ENCODE data around the gene MAP4K4.

The MAP4K4 gene

DNA sequence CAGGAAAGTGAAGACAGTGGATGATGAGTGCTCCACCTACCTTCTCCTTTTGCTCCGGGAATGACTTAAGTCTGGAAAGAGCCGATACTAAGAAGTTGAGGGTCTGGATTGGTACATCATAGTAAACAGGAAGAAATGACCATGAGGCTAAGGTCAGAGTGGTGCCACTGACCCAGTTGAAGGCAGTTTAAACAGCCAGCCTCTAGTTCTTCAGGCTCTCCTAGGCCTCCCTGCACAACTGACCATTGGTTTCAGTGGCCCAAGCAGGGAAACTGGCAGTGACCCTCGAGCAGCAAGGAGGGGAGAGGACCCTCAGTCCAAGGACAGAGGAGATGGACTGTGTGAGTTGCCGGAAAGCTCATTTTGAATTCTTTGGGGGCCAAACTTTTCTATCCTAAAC is 119.1 kb downstream of the MAP4K4 start:
- no peak for DNase-seq (ENCODE audit: low read depth)

DNA sequence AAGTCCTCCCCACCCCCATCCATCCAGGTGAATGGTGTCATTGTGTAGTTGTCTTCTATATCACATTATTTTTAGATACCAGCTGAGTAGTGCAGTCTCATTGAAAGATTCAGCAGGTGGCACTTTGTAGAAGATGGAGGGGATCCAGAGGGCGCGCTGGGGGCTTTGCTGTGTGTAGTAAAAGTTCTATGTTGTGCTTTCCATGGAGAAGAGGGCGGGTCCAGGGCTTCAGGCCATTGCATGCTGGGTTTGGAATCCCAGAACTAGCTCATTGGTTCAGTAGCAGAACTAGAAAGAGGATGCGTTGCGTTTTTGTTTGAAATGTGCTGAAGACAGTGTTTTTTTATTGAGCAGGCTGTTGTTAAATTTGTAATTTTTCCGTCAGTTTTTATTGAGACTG is 120.0 kb downstream of the MAP4K4 start:
- no peak for DNase-seq (ENCODE audit: low read depth)

DNA sequence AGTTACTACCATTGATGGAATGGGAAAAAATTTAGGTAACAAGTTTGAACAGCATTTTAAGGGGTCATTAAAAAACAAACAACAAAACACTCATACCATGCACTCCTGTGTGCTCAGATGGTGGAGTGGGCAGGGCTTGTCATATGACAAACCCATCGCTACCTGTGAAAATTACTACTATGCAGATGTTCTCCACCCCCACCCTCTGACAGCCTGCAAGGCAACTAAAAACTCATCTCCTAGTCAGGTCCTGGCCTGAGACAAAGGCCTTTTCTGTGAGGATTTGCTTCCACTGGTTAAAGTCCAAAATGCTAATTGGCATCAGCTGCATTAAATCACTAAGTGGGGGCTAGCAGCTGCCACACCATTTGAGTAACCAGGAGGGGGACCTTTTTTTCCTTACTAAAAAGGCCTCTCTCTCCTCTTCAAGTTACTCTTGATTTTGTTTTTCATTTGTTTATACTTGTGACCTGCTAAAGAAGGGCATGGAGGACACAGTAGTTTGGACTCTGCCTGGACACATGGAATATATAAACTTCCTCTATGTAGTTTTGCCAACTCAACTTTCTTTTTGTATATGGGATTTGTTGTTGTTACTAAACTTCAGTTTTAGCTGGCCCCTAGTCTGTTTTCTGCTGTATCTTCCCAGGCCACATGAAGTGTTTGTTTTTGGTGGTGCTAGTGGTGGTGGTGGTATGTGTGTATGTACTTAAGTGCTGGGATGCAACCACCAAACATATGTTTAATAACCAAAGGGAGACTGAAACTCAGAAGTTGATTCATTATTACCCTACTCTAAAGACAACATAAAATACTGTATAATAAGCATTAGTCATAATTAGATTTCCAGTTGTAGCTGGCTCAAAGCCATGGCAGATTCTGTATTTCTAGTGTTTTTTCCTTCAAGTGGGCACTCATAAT is 121.3 kb downstream of the MAP4K4 start:
- DNase-seq (ENCODE audit: low read depth): no peak

DNA sequence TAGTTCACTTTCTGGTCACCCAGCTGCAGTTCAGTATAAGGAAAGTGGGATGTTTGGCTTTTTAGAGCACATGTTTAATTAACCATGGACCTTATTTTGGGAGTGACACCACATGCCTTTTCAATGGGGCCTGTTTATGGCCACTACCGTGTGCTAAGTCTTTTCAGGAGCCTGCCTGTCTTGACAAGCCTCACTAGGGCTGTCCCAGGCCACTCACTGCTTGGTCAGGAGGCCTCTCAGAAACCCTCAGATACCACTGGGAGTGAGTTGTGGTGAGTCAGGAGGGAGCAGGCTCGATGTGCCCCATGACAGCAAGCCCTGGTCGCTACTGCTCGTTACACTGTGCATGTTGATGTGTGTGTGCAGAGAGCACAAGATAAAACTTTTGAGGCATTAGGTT is 123.0 kb downstream of the MAP4K4 start:
- no peak for DNase-seq (ENCODE audit: low read depth)

DNA sequence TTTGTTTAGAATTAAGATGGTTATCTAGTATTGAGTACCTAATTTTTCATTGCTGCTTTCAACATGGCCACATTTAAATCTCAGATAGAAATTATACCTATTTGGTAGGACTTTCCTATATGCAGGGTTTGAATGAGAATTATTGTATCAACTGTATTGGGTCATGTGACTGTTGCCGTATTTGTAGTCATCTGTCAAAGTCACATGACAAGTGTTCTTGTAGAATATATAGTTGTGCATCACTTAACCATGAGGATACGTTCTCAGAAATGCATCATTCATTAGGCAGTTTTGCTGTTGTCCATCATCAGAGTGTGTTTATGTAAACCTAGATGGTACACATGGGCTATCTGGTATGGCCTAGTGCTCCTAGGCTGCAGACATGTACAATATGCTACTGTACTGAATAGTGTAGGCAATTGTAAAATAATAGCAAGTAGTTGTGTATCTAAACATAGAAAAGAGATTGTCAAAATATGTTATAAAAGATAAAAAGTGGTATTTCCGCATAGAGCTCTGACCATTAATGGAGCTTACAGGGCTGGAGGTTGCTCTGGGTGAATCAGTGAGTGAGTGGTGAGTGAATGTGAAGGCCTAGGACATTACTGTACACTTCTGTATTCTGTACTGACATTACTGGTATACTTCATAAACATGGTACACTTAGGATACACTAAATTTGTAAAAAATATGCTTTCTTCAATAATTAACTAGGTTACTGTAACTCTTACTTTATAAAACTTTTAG is 123.7 kb downstream of the MAP4K4 start:
- no peak for DNase-seq (ENCODE audit: low read depth)

DNA sequence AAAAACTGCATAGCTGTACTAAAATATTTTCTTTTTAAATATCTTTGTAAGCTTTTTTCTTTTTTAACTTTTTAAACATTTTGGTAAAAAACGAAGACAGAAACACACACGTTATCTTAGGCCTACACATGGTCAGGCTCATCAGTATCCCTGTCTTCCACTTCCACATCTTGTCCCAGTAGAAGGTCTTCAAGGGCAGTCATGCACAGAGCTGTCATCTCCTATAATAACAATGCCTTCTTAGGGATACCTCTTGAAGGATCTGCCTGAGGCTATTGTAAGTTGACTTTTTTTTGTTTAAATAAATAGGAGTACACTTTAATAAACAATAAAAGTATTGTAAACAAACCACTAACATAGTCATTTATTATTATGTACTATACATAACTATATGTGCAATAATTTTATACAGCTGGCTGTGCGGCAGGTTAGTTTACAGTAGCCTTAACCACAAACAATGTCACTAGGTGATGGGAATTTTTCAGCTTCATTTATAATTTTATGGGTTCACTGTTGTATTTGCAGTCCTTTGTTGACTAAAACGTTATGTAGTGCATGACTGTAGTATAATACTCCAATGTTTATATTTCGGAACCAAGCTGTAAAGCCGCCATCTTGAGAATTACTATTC is 124.4 kb downstream of the MAP4K4 start:
- no peak for DNase-seq (ENCODE audit: low read depth)

DNA sequence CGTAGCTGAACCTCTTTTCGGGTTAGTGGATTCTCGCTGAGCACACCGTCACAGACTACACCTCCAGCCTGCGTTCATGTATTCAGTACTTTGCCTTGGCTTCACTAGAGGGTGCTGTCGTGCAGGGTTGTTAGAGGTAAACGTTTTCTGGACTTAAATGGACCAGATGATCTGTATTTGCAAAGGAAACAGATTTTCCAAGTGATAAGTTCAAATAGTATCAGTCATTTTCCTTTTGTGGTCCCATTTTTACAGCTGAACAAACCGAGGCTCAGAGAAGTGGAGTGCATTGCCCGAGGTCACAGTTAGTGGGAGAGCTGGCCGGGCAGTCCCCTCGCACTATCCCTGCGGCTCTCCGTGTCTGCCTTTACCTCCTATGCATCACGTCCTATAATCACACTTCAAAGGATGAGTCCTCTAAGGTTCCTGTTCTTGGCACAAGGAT is 125.9 kb downstream of the MAP4K4 start:
- DNase-seq (ENCODE audit: low read depth): no peak

DNA sequence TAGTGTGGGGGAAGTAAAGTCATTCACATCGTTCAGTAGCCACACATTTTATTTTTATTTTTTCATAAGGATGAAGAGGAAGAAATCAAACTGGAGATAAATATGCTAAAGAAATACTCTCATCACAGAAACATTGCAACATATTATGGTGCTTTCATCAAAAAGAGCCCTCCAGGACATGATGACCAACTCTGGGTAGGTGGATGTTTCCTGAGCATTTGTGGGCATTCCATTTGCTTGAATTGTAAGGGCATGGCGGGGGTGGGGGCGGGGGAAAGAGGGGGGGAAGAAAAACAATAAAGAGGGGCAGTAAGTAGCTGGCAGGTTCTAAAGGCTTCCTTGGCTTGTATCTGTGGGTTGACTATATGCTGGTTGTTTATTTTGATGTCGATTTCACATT is 126.4 kb downstream of the MAP4K4 start:
- DNase-seq (ENCODE audit: low read depth): no peak

DNA sequence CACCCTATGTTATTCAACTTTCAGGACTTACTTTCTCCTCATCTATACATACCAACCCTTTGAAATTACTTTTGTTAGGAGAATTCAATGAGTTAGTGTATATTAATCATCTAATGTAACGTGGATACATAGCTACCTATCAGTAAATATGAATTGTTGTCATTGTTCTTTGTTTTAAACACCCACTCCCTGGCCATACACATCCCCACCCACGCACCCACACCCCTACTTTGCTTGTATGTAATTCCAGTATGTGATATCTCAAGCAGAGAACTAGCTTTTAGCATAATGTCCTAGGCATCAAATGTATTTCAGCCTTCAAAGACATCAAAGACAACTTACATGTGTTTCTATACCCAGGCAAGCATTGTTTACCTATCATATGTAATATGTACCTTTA is 129.2 kb downstream of the MAP4K4 start:
- DNase-seq (ENCODE audit: low read depth): no peak

DNA sequence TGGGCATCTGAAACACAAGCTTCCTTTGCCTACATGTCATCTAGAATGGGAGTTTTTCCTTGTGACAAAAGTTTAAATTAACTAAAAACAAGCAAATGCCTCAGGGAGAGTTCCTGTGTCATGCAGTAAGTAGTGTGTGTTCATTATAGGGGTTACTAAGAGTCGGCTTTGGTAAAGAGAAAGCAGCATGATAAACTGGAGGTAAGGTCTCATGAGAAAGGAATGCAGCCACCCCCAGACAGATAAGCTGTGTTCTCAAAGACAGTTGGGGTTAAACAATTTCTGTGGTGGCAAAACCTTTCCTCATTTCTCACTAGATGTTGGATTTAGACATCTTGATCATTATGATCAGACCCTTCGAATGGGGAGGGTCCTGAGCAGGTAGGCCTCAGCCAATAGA is 129.7 kb downstream of the MAP4K4 start:
- no peak for DNase-seq (ENCODE audit: low read depth)

DNA sequence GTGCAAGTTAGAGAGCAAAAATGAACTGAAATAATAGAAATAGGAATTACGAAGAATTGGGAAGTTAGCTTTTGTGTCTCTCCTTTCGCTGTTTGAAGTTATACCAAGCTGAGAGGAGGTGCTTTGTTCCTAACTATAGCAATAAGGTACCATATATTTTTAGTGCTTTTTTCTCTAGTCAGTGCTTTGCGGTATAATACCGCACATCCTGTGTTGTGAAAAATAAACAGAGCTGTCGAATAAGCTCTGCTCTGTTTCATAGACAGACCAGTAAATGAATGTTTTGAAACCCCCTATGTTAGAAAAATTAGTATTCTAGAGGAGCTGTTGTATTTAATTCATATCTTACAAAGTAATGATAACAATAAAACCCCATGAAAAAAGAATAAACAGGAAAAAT is 130.8 kb downstream of the MAP4K4 start:
- DNase-seq (ENCODE audit: low read depth): no peak

DNA sequence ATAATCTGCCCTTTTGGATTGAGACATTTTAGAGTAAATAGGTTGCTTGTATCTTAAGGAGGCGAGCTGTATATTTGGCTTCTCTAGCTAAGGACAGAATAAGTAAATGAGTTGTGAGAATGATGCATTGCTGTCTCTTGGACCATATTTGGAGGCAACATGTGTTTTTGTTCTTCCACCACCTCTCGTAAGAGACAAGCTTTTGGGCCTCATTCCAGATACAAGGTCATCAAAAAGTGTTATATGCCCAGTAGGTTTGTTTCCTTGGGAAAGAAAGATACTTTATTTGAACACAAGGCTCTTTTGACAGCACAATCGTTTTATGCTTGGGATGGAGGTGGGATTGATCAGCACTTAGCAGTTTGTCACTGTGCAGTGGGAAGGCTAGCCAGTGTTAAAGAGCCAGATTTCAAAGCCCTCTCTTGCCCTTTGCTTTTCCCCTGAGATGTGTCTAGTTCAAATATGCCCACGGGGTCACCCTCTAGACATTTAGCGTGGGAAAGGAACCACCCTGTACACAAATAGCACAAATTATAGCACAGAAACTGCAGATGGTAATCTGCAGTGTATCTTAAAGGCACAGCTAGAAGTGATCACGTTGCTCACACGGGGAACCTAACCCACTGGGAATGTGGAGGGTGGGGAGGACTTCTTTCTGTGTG is 131.3 kb downstream of the MAP4K4 start:
- no peak for DNase-seq (ENCODE audit: low read depth)

DNA sequence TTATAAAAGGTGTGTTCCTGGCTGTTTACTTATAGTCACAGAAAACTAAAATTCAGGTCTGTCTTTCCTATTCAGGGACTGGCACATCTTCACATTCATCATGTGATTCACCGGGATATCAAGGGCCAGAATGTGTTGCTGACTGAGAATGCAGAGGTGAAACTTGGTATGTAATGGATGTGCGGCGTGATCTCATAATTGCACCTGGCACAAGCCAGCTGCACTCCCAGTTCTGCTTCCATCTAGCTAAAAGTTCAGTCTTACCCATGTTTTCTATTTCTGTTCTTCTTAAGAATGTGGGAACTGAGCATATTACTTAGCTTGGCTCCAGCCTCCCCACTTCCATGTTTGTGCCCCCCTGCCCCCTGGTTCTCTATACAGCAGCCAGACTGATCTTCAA is 131.9 kb downstream of the MAP4K4 start:
- DNase-seq (ENCODE audit: low read depth): no peak

DNA sequence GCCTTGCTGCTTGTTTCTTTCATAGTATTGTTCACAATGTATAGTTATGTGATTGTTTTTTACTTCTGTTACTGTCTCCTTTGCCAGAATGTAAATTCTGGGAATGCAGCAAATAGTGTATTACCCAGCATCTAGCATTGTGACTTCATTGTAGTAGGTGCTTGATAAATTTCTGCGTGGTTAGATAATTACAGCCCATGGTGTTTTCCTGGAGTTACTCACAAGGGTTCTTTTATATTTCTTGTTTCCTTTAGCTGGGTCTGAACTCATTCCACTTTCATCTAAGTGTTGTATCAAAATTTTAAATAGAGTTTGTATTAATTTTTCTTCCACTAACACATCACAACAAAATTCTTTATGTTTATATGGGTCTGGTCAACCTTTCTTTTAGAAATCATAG is 132.6 kb downstream of the MAP4K4 start:
- no peak for DNase-seq (ENCODE audit: low read depth)

DNA sequence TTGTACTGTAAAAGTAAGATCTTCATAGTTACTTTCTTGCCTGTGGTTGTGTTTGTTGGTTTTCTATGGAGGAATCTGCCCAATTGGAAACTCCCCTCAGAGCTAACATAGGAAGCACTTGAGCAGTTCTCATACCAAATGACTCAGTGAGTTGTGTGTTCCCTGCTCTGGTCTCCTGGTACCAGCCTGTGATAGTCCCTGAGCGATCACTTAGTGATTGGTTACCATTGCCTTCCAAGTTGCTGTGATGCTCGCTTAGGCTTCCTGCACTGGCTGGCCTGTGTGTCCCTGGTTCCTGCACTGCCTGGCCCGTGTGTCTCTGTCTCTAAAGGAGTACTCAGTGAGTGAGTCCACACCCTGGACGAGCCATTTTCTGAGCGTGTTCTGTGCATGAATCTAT is 133.0 kb downstream of the MAP4K4 start:
- DNase-seq (ENCODE audit: low read depth): no peak

DNA sequence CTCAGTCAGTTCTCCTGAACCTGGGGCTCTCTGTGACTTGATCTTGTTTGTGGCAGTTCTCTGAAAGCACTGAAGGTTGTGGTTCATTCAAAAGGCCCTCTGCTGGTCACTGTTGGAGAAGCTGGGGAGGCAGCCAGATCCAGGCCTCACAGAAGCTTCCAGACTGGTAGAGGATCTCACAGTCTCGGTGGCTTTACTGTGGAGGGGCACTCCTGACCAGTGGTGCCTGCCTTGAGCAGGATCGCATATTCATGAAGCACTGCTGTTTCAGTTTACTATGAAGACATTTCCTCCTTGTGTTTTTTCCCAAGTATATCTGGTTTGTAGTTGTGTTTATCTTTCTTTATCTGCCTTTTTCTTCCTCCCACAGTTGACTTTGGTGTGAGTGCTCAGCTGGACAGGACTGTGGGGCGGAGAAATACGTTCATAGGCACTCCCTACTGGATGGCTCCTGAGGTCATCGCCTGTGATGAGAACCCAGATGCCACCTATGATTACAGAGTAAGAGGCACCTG is 133.9 kb downstream of the MAP4K4 start:
- no peak for DNase-seq (ENCODE audit: low read depth)

DNA sequence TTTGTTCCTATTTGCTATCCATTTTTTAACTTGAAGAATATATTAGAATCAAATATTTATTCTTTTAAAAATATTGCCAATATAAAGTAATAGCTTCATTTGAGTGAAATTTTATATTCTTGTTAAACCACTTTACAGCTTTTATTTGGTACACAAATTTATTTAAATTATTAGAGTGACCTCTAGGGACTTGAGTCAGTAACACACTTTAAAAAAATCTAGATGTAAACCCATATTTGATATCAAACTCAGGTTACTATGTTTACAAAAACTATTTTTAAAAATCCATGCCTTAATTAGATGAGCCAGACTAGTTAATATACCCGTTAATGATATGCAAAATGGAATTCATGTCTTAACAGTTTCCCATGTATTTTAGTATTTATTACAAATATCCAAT is 134.6 kb downstream of the MAP4K4 start:
- no peak for DNase-seq (ENCODE audit: low read depth)

DNA sequence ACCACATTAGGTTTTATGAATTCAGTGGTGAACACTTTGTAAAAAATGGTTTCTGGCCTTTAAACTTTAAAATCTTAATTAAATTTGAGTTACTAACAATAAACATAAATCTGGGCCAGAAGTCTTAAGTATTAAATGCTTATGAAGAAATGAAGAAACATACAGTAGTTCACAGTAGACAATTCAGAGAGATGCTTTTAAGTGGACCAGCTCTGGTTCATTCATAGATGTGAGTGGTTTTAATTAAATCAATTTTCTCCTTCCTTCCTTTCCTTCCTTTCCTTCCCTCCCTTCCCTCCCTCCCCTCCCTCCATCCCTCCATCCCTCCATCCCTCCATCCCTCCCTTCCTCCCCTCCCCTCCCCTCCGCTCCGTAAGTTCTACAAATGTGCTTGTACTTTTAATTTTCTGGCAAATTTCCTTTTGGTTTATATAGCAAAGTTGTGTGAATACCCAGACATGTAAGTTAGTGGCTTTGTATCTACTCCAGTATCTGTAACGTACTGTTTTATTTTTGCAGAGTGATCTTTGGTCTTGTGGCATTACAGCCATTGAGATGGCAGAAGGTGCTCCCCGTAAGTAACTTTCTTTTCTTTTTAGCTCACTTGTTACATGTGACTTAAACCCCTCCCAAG is 136.5 kb downstream of the MAP4K4 start:
- DNase-seq (ENCODE audit: low read depth): no peak

DNA sequence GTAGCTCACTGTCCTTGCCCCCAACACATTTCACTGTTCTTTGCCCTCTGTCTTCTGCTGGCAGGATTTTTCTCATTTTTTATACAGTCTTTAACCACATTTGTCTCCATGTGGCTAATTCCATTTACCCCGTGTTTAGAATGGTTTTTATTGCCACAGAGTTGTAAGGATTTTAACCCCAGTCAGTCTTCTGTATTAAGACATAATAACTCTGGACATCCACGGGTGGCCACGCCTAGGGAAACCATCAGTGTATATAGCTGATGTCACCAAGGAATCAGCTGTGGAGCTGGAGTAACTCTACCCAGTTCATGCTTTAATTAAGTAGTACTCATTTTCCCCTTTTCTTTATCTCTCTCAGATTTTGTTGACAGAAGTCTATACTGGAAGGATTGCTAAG is 139.8 kb downstream of the MAP4K4 start:
- no peak for DNase-seq (ENCODE audit: low read depth)

DNA sequence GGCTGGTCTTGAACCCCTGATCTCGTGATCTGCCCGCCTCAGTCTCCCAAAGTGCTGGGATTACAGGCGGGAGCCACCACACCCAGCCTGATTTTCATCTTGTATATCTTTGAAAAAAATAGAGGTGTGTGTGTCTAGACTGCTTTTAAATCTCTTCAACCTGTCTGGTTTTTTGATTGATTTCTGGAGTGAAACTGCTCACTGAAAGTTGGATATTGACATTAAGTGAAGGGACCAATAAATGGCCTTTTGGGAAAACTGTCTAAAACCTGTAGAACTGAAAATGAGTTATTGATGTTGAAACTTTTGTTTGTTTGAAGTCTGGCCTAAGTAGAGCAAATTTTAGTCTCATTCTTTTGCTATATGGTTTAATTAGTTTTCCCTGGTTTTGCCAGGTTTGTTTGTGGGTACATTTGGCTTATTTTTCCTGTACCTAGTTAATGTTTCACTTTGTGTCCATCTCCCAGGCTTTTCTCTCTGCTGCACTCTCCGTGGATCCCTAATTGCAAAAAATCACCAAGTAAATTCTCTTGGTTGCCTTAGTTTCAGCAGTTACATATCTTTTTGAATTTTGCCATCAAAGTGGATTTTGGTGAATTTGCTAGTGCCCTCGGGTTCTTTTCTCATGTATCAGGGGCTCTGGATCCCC is 144.3 kb downstream of the MAP4K4 start:
- no peak for DNase-seq (ENCODE audit: low read depth)

DNA sequence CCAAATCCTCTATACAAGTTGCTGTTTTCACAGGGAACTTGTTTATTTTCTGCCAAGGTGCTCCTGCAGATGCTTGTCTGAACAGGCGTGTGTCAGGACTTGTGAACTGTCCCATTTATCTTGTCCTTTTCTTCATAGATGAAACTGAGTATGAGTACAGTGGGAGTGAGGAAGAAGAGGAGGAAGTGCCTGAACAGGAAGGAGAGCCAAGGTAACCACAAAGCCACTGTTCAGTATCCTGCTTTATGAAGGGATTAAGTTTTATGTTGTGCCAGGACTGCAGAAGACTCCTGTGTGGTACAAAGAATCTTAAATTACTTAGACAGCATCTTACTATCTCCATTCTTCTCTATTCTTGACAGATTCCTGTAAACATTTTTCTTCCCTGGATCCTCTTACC is 145.0 kb downstream of the MAP4K4 start:
- DNase-seq (ENCODE audit: low read depth): no peak

Measured in HS-27A (cell line).